ENCODE measurements around the gene DNM1.

DNA sequence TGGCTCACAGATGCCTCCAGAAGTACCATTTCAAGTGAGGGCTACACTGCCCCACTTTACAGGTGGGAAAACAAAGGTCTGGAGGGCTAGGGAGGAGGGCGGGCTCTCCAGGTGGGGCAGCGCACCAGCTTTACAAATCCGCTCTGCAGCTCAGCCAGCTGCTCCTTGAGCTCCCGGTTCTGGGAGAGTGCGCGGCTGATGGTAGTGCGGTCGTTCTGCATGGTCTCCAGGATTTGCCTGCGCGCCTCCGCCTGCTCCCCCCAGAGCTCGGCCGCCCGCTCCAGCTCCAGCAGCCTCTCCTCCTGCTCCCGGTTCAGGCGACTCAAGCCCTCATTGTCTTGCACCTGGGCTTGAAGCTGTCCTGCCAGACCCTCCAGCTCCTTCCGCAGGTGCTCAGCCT, 57.2 kb downstream of the DNM1 start:
- TF ChIP-seq POLR2AphosphoS5 (IDR thresholded peaks at IDR 0.05) (no peak), CTCF (IDR thresholded peaks at IDR 0.05) (no peak), POLR2A (IDR thresholded peaks at IDR 0.05) (no peak)
